Nephron (organoid): ENCODE data around the gene ABL1.
A peak's percentile ranks its signal among the peaks of the same experiment; 100 is the strongest.

Experiments used
- H3K27ac Mint-ChIP-seq, 3 experiments: 2 replicates each; pipeline ENCODE4 v1.8.0; 2020; ENCODE audit warnings: mixed read lengths in 3 of 3, mild to moderate bottlenecking in 2 of 3, moderate library complexity in 1 of 3
- H3K27me3 Mint-ChIP-seq: 2 replicates; pipeline ENCODE4 v1.8.0; 2021; ENCODE audit warnings: low read depth, mild to moderate bottlenecking, moderate library complexity, mixed read lengths
- H3K36me3 Mint-ChIP-seq: 2 replicates; pipeline ENCODE4 v1.8.0; 2020; ENCODE audit warnings: low read depth, mixed read lengths
- H3K4me1 Mint-ChIP-seq: 2 replicates; pipeline ENCODE4 v1.8.0; 2020; ENCODE audit warnings: mixed read lengths
- H3K4me3 Mint-ChIP-seq, 3 experiments: 2 replicates each; pipeline ENCODE4 v1.8.0; 2020; ENCODE audit warnings: mild to moderate bottlenecking in 3 of 3, mixed read lengths in 3 of 3, moderate library complexity in 2 of 3
- H3K9me3 Mint-ChIP-seq: 2 replicates; pipeline ENCODE4 v1.8.0; 2020; ENCODE audit warnings: mixed read lengths
- CTCF ChIP-seq, 3 experiments: fragments of 200-600 bp; sonication (generic); IDR thresholded peaks; one replicate each; pipeline ENCODE4 v1.5.0; 2021; ENCODE audit warnings: antibody characterized with exemption in 3 of 3; ENCODE audit not compliant: unreplicated experiment in 3 of 3

ABL1 gene

GRCh38 chr9:130924448-130924788 lies 89.4 kb downstream of the ABL1 start:
- no peaks in the 10 kb centered on the region for H3K36me3 Mint-ChIP-seq

GRCh38 chr9:130925050-130925678 lies 90.1 kb downstream of the ABL1 start:
- Mint-ChIP-seq H3K36me3 (no peaks in the 10 kb centered on the region), H3K9me3 (no peaks in the 10 kb centered on the region), H3K4me3 (no peak overlapping the region), H3K27me3 (peaks cover 34% of the 10 kb centered on the region), H3K4me1 (peaks cover 27% of the 10 kb centered on the region), H3K27ac (no peak overlapping the region)
- no peak for TF ChIP-seq CTCF (IDR thresholded peaks at IDR 0.05; ENCODE audit: unreplicated experiment in 3 of 3)

More at GRCh38 chr9:130924448-130924788, 89.4 kb downstream of the ABL1 start:
- Mint-ChIP-seq H3K9me3 (no peaks in the 10 kb centered on the region), H3K27me3 (peaks cover 36% of the 10 kb centered on the region), H3K27ac (no peak overlapping the region), H3K4me3 (no peak overlapping the region), H3K4me1 (peaks cover 27% of the 10 kb centered on the region)
- TF ChIP-seq CTCF (IDR thresholded peaks at IDR 0.05; ENCODE audit: unreplicated experiment in 3 of 3) = no peak

- Mint-ChIP-seq H3K4me3 (no peak overlapping the region), H3K27ac (no peak overlapping the region)
- TF ChIP-seq CTCF (IDR thresholded peaks at IDR 0.05; ENCODE audit: unreplicated experiment in 3 of 3) = no peak
Measured at GRCh38 chr9:130927338-130927737, 92.3 kb downstream of the ABL1 start.

GRCh38 chr9:130927995-130928900 lies 93.2 kb downstream of the ABL1 start:
- Mint-ChIP-seq H3K27me3 (peaks cover 27% of the 10 kb centered on the region), H3K4me3 (no peak overlapping the region), H3K27ac (peak overlapping the region in 1 of 3 experiments; percentile 32), H3K4me1 (peaks cover 16% of the 10 kb centered on the region), H3K9me3 (no peaks in the 10 kb centered on the region), H3K36me3 (no peaks in the 10 kb centered on the region)
- no peak for TF ChIP-seq CTCF (IDR thresholded peaks at IDR 0.05; ENCODE audit: unreplicated experiment in 3 of 3)

More at GRCh38 chr9:130927338-130927737, 92.3 kb downstream of the ABL1 start:
- Mint-ChIP-seq H3K36me3 (no peaks in the 10 kb centered on the region), H3K9me3 (no peaks in the 10 kb centered on the region), H3K27me3 (peaks cover 27% of the 10 kb centered on the region), H3K4me1 (peaks cover 19% of the 10 kb centered on the region)

GRCh38 chr9:130929571-130930038 lies 94.6 kb downstream of the ABL1 start:
- TF ChIP-seq CTCF (IDR thresholded peaks at IDR 0.05; ENCODE audit: unreplicated experiment in 3 of 3) = no peak
- no peak overlapping the region for H3K4me3 Mint-ChIP-seq
- peaks cover 37% of the 10 kb centered on the region for H3K27me3 Mint-ChIP-seq
- H3K4me1 Mint-ChIP-seq = peaks cover 16% of the 10 kb centered on the region
- no peaks in the 10 kb centered on the region for H3K36me3 Mint-ChIP-seq
- H3K9me3 Mint-ChIP-seq = no peaks in the 10 kb centered on the region
- H3K27ac Mint-ChIP-seq = no peak overlapping the region
